Raji (cell line): ENCODE results near the gene PLCE1.

Experiments used
- POLR2A ChIP-seq: IDR thresholded peaks from 2 replicates; pipeline ENCODE4 v1.6.1; 2011; ENCODE audit warnings: low read depth, low read length, control low read depth; ENCODE audit not compliant: insufficient read depth

Gene PLCE1

DNA sequence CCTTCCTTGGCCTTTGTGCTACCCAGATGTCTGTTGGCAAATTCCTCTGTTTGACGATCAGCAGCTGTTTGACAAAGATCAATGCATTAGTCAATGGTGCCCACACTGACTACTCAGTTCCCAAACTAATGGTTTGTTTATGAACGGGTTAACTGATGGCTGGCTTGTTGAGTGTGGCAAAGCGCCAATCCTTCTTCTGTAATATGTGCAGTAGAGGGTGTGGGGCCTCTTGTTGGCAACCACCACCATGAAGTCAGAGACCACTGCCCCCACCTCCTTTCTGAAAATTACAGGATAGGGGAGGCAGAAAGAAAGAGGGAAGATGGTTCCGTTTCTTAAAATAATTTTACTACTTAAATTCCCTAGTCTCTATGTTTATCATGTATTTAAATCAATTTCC lies 2.6 kb upstream of the PLCE1 start:
- no peak for TF ChIP-seq POLR2A

DNA sequence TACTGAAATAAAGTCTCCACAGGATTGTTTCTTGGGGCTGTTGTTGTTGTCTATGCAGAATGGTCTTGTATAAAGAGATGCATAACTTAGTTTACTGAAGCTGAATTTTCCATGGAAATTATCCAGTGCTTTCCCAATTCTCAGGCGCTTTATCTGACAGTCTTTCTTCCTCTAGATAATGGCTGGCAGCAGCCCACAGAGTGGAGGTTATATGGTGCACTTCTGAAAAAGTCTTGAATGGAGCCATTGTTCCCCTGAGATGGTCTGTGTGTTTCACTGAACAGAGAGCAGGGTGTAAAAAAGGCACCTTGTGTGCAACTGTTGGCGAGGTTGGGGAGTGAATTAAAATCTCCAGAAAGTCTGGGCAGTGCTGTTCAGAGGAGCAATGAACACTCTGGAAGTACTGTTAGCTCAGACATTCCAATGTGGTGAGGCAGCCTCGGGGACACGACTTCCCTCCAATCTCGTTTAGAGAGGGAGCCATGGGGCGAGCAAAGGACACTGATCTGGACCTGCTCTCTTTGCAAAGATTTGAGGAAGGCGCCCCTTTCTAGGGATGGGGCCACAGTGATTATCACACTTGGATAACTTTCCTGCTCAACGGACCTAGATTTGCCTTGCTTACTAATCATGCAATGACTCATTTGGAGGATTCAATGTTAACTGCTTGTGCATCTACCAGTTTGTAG lies 2.0 kb upstream of the PLCE1 start:
- TF ChIP-seq POLR2A = no peak

DNA sequence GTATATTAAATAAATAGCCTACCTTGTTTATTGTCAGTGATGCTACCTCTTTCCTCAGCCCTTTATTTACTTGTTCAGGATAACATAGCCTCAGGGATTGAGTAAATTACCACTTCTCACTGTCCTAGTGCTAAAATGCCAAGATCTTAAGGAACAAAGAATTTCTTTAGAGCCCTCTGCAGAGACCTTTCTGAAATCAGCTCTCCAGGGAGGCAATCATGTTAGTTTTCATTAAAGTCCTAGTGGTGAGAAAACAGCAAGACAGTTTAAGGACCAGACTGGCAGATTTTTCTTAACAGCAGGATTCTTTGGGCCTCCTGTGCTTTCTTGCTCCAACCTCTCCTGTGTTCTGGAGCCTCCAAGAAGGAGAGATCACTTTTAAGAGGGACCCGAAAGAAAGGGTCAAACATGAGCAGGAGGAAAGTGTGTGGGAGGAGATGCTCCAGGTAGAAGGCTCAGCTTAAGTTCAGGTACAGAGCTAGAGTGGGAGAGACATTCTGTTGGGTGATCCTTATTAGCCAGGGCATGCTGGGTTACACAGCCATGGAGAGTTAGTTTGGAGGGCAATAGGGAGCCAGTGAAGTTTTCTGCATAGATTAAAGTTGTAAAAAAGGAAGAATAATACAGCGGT lies 1.2 kb upstream of the PLCE1 start:
- TF ChIP-seq POLR2A = no peak

DNA sequence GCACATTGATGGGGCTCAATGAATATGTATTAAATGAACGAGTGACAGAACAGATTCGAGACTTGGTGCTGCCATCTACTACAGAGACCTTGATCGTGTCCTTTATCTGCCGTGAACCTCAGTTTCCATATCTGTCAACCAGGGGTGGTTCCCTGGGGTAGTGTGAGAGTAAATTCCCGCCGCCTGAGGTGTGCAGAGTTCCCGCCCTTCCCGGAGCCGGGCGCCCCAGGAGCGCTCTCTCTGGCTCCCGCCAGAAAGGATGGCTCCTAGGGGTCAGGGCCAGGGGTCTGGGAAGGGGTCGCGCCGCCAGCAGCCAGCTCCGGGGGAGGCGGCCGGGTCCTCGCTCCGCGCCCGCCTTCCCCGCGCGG lies 333 bp upstream of the PLCE1 start:
- no peak for TF ChIP-seq POLR2A

DNA sequence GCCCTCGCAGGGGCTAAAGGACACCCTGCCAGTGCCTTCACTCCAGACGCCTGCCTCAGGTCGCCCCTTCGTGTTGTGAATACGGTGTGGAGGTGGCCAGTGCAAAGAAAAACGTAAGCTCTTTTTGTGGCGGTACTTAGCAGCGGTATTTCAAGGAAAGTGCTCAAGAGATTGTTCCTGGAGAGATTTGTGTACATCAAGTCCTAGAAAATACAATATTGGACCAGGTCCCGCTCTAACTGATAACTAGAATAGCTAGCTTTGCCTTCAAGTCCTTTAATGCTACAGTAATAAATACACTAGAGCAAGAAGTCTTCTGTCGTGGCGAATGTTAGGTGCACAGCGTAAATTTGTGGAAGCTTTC lies 689 bp downstream of the PLCE1 start:
- no peak for TF ChIP-seq POLR2A

DNA sequence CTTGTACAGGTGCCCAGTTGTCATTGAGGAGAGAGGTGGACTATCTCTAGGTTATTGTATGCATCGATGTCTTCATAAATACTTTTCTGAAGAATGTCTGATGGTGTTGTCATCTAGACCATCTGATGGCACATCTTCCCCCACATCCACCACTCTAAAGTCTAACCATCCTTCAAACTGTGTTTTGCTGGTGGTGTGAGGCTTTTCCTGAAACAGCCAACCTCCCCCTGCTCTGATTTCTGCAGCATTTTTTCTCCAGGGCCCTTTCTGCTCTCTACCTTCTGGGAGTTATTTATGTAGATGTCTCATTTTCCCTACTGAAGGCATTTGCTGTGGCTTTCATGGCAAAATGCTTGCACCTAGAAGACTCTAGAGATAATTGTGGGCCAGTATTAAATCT lies 1.5 kb downstream of the PLCE1 start:
- TF ChIP-seq POLR2A = no peak

DNA sequence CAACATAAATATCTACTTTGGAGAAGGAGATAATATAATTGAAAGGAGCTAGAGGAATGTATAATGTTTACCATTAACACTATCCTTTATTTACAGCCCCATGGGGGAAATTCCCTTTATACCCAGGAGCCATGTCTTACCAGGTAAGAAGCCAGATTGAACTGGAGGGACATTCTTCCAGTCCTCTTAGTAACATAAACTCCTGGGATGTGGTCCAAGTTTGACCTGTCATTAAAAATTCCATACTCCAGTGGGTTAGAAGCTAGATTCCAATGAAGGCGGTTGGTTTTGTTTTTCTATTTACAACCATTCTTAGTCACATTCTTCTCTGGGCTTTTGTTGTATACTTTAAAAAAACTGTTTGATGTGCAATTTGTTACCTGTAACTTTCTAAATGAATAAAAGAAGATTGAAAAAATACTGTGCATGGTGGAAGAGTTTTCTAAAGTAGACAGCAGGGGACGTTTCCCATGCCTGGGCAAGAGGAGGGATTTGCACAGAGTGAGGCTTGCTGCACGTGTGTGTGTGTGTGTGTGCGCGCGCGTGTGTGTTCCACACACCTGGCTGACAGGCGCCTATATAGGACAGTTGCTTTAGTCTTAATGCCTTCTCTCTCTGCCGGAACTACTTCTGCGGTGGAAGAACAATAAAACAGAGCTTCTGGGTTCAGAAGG lies 2.0 kb downstream of the PLCE1 start:
- TF ChIP-seq POLR2A = no peak

DNA sequence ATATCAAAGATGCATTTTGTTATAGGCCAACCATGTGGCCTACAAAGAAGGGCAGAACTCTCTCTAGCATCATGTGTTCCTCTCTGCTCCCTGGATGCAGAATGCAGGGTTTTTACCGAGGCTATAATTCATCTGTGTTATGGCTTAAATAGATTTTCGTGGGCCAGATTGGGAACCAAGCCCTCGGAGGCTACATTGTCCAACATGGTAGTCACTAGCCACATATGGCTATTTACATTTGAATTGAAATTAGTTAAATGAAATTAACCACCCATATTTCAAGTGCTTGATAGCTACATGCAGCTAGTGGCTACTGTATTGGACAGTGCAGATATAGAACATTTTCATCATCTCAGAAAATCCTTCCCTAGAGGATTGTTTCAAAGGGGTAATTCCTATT lies 2.8 kb downstream of the PLCE1 start:
- no peak for TF ChIP-seq POLR2A

DNA sequence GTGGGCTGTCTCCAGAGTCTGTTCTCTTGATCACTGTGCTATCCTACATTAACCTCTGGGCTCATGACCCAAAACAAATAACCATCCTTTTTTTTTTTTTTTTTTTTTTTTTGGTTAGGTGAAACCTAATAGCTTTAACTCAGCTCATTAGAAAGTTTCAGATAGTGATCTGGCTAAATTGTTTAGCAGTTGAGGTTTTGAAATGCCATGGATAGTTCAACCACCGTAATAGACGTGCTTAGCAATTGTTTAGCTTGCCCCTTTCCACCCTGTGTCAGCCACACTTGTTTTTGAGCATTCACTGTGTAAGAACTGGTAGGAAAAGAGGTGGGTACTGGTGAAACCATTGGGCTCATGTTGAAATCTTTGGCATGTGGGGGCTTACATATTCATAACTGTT lies 3.8 kb downstream of the PLCE1 start:
- TF ChIP-seq POLR2A = no peak

DNA sequence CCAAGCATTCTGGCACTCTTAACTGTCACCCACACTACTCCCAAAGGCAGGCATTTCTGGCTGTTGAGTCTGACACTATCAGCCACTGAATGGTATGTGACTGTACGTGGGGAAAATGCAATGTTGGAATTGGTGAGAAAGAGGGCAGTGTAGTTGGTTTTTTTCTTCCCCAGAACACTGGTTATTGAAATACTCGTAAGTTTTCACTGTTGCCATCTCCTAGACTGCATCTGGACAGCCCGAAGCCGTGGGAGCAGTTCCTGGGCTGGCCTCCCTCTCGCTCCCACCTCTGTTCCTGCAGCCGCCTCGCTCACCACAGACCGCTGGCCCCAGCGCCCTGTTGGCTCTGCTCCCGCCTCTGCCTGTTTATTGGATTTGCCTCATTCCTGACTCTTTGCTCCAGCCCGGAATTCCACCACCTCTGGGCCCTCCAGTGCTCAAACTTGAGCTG lies 5.7 kb downstream of the PLCE1 start:
- TF ChIP-seq POLR2A = no peak

DNA sequence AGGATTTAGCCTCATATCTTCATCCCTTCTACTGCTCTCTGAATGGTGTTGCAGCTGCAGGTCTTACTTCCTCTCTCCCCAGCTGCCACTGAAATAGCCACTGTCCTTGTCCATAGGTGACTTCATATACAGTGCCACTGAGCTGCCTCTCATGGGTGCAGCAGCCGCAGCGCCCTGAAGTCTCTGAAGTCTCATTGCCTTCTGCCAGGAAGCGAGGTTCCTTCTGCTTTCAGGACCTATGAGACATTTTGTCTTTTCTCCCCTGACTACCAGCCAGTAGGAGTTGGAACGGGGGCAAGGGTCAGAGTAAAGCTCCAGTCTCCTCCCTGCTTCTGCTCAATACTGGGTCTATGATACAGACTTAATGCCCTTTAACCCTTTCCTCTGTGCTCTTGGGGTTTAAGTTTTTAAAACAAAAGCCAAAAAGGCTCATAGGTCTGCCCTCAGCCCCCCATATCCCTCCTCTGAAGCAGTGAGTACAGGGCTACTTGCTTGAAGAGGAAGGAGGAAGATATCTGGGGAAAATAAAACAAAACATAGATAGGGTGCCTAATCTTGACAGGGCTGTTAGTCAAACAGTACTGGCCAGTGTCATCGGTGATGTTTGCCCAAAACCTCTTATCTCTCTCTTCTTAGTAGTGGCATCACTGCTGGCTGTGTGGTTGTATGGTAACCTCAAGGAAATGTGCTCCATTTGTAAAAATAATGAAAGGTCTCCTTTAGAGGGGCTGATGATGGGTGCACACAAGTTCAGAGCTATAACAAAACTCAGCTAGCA lies 7.1 kb downstream of the PLCE1 start:
- no peak for TF ChIP-seq POLR2A

DNA sequence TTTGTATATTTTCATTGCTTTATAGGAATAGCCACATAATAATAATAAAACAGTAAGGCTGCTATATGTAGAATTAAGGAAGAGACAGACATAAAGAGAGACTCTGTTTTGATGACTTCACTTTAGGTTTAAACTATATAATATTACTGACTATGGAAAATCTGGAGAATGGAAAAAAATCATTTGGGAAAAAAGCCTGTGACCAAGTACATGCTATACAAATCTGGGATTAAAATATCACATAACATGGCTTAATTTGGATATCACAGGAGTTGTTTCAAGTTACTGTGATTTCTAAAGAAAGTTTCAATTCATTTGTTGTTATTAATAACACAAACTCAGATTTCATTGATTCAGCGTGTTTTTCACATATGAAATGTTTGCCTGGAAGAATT lies 7.7 kb downstream of the PLCE1 start:
- no peak for TF ChIP-seq POLR2A

DNA sequence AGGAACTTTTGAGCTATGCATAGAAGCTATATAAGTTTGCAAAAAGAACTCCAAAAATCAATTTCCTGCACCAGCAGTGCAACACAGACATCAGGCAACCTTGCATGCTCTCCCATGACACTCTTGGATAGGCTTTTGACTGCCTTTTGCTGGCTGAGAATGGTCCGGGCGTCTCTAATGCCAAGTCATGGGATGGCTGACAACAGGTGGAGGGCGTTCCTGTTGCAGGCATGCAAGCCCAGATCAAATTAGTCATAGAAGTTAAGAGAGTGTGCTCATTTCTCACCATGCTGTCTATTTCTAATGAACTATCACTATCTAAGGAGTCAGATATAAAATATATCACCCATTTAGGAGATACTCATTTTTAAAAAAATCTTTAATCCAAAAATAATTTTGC lies 8.4 kb downstream of the PLCE1 start:
- TF ChIP-seq POLR2A = no peak

DNA sequence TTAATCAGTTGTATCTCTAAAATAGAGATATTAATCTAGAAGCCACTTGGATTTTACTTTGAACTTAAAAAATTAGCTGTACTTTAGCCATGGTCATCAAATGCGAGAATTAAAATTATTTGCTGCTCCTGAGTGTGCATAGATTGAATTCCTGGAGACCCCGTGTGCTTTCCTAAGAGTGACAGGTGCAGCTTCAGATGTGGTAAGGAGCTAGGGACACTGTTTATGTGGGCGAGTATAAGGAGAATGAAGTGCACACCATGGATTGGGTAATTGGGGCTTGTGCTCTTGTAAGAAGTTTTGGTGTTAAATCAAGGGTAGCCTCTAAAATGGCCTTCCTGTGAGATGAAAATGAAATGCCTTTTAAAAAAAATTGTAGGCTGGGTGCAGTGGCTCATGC lies 9.8 kb downstream of the PLCE1 start:
- TF ChIP-seq POLR2A = no peak

DNA sequence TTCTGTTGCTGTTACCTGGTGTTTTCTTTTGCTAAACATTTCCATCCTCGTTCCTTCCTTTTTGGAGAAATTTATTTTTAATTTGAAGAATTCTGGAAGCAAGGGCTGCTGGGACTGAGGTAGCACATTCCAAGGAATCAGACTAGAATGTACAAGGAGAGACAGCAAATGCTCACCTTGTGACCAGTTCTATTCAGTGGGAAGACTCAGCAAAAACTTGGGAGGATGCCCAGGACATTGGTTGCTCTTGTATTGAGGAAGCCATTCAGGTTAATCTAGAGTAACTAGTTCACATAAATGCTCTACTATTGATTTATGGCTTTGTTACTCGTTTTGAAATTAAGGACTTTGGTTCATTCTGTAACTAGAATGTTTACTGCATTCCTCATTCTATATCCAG lies 11.3 kb downstream of the PLCE1 start:
- TF ChIP-seq POLR2A = no peak

DNA sequence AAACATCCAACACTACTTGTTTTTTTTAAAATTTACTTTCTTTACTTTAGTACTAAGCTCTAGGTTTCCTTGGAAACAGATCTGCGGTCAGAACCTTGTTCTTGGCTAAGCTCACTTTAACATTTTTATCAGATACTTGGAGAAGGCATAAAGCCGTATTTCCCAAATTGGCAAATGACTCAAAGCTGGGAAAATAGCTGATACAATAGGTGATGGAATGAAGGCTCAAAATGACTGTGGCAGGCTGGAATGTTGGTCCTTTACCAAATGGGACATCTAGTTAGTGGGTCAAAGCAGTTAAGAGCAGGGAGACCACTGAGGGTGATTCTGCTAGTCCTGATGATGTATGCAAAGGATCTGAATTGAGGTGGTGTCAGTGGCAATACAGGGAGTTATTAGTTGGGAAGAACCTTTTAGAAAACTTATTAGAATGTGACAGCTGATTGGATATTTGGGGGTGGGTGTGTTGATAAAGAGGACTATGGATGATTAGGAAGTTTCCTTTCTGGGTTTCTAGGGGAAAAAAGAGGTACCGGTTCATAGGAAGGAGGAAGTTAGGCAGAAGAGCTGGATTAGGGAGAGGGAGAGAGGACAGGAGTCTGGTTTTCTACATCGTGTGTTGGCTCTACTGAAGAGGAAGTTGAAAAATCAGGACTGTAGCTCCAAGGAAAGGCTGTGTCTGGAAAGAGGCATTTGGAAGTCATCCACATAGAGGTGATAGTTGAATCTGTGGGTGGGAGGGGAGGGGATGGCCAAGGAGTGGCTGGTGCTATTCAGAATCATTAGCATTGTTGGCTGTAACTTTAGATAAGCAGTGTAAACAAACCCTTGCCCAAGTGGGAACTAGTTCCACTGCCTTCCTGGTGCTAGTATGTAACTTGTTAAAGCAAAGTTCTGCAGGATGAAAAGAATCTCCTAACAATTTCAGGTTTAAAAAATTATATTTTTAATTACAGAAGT lies 13.1 kb downstream of the PLCE1 start:
- no peak for TF ChIP-seq POLR2A
